IgD-negative memory B cell (primary cell): Measurements from ENCODE around the gene CLEC2A. TPM values are rescaled to one million over a fixed set of nuclear protein-coding genes. Genes with fewer than 3 reads are reported as not detected.

ENCODE experiments used
- H3K27ac Mint-ChIP-seq, 3 donors: one replicate each; pipeline ENCODE4 v1.8.0; 2020 to 2022; ENCODE audit warnings: mild to moderate bottlenecking in 3 of 3, mixed read lengths in 3 of 3, moderate library complexity in 1 of 3
- H3K27me3 Mint-ChIP-seq: one replicate; pipeline ENCODE4 v1.8.0; 2021; ENCODE audit warnings: mixed read lengths
- H3K36me3 Mint-ChIP-seq: one replicate; pipeline ENCODE4 v1.8.0; 2020; ENCODE audit warnings: mild to moderate bottlenecking, mixed read lengths
- H3K4me1 Mint-ChIP-seq, 3 donors: one replicate each; pipeline ENCODE4 v1.8.0; 2020 to 2022; ENCODE audit warnings: mixed read lengths in 3 of 3, mild to moderate bottlenecking in 1 of 3
- H3K4me3 Mint-ChIP-seq, 4 donors: one replicate each; pipeline ENCODE4 v1.8.0; 2020 to 2022; ENCODE audit warnings: mild to moderate bottlenecking in 4 of 4, mixed read lengths in 4 of 4, moderate library complexity in 3 of 4
- H3K9me3 Mint-ChIP-seq, 3 donors: one replicate each; pipeline ENCODE4 v1.8.0; 2020 to 2021; ENCODE audit warnings: mixed read lengths in 3 of 3, mild to moderate bottlenecking in 1 of 3
- polyA plus RNA-seq: library from polyadenylated mRNA; unstranded; fragments of 300-500 nt; fragmentation: Illumina TruSeq; gene quantifications from one replicate; pipeline ENCODE4 v1.2.3, GENCODE V29; 2021

The CLEC2A gene
- polyA plus RNA-seq, 1 donor from 2014 or later: not detected

GRCh38 chr12:9919443-9919842, 12.7 kb downstream of the CLEC2A start:
- Mint-ChIP-seq H3K9me3 (no peaks in the 10 kb centered on the region), H3K27me3 (peaks cover 13% of the 10 kb centered on the region), H3K4me3 (no peak overlapping the region), H3K36me3 (no peaks in the 10 kb centered on the region), H3K4me1 (peaks cover 0 to 4% (median 0%) of the 10 kb centered on the region in 3 donors), H3K27ac (no peak overlapping the region)

- H3K27ac Mint-ChIP-seq: no peak overlapping the region
- peaks cover 3 to 14% (median 13%) of the 10 kb centered on the region in 3 donors for H3K9me3 Mint-ChIP-seq
- no peaks in the 10 kb centered on the region for H3K4me1 Mint-ChIP-seq
- peaks cover 2% of the 10 kb centered on the region for H3K36me3 Mint-ChIP-seq
- no peak overlapping the region for H3K4me3 Mint-ChIP-seq
- peaks cover 6% of the 10 kb centered on the region for H3K27me3 Mint-ChIP-seq
Observed at GRCh38 chr12:9911708-9912107, 20.5 kb downstream of the CLEC2A start.

- peaks cover 2% of the 10 kb centered on the region for H3K36me3 Mint-ChIP-seq
- peaks cover 3 to 14% (median 13%) of the 10 kb centered on the region in 3 donors for H3K9me3 Mint-ChIP-seq
- H3K27me3 Mint-ChIP-seq: peaks cover 4% of the 10 kb centered on the region
- no peaks in the 10 kb centered on the region for H3K4me1 Mint-ChIP-seq
- H3K4me3 Mint-ChIP-seq: no peak overlapping the region
- H3K27ac Mint-ChIP-seq: no peak overlapping the region
Observed at GRCh38 chr12:9910716-9911421, 21.3 kb downstream of the CLEC2A start.

- Mint-ChIP-seq H3K4me1 (no peaks in the 10 kb centered on the region), H3K36me3 (peaks cover 2% of the 10 kb centered on the region), H3K27me3 (peaks cover 4% of the 10 kb centered on the region), H3K9me3 (peaks cover 3 to 14% (median 13%) of the 10 kb centered on the region in 3 donors), H3K27ac (no peak overlapping the region), H3K4me3 (no peak overlapping the region)
Observed at GRCh38 chr12:9909724-9910123, 22.4 kb downstream of the CLEC2A start.

GRCh38 chr12:9908350-9908749, 23.8 kb downstream of the CLEC2A start:
- Mint-ChIP-seq H3K27ac (no peak overlapping the region), H3K27me3 (no peaks in the 10 kb centered on the region), H3K4me1 (no peaks in the 10 kb centered on the region), H3K9me3 (peaks cover 5 to 16% (median 14%) of the 10 kb centered on the region in 3 donors), H3K4me3 (no peak overlapping the region), H3K36me3 (peaks cover 2% of the 10 kb centered on the region)

GRCh38 chr12:9907769-9908168, 24.4 kb downstream of the CLEC2A start:
- Mint-ChIP-seq H3K9me3 (peaks cover 6 to 20% (median 20%) of the 10 kb centered on the region in 3 donors), H3K4me3 (no peak overlapping the region), H3K27ac (no peak overlapping the region), H3K36me3 (peaks cover 2% of the 10 kb centered on the region), H3K4me1 (no peaks in the 10 kb centered on the region), H3K27me3 (no peaks in the 10 kb centered on the region)

- Mint-ChIP-seq H3K36me3 (peaks cover 2% of the 10 kb centered on the region), H3K9me3 (peaks cover 9 to 25% (median 20%) of the 10 kb centered on the region in 3 donors), H3K4me3 (no peak overlapping the region), H3K4me1 (no peaks in the 10 kb centered on the region), H3K27ac (peak overlapping the region in 1 of 3 donors; percentile 75), H3K27me3 (no peaks in the 10 kb centered on the region)
Observed at GRCh38 chr12:9906873-9907272, 25.3 kb downstream of the CLEC2A start.

GRCh38 chr12:9902539-9903228, 29.5 kb downstream of the CLEC2A start:
- Mint-ChIP-seq H3K27ac (no peak overlapping the region), H3K4me1 (no peaks in the 10 kb centered on the region), H3K4me3 (no peak overlapping the region), H3K9me3 (peaks cover 10 to 15% (median 14%) of the 10 kb centered on the region in 3 donors), H3K36me3 (no peaks in the 10 kb centered on the region), H3K27me3 (peaks cover 2% of the 10 kb centered on the region)

- Mint-ChIP-seq H3K4me1 (no peaks in the 10 kb centered on the region), H3K4me3 (no peak overlapping the region), H3K27me3 (peaks cover 2% of the 10 kb centered on the region), H3K9me3 (peaks cover 10 to 15% (median 14%) of the 10 kb centered on the region in 3 donors), H3K36me3 (no peaks in the 10 kb centered on the region), H3K27ac (no peak overlapping the region)
Observed at GRCh38 chr12:9900930-9901329, 31.2 kb downstream of the CLEC2A start.

- peaks cover 12 to 15% (median 14%) of the 10 kb centered on the region in 3 donors for H3K9me3 Mint-ChIP-seq
- H3K4me3 Mint-ChIP-seq: no peak overlapping the region
- H3K4me1 Mint-ChIP-seq: no peaks in the 10 kb centered on the region
- no peak overlapping the region for H3K27ac Mint-ChIP-seq
- peaks cover 4% of the 10 kb centered on the region for H3K27me3 Mint-ChIP-seq
- no peaks in the 10 kb centered on the region for H3K36me3 Mint-ChIP-seq
Observed at GRCh38 chr12:9899209-9899608, 33.0 kb downstream of the CLEC2A start.

- H3K9me3 Mint-ChIP-seq: peaks cover 5 to 7% (median 6%) of the 10 kb centered on the region in 3 donors
- H3K4me3 Mint-ChIP-seq: no peak overlapping the region
- H3K4me1 Mint-ChIP-seq: no peaks in the 10 kb centered on the region
- no peak overlapping the region for H3K27ac Mint-ChIP-seq
- H3K36me3 Mint-ChIP-seq: no peaks in the 10 kb centered on the region
- peaks cover 7% of the 10 kb centered on the region for H3K27me3 Mint-ChIP-seq
Observed at GRCh38 chr12:9897535-9897934, 34.6 kb downstream of the CLEC2A start.

- H3K36me3 Mint-ChIP-seq: no peaks in the 10 kb centered on the region
- no peak overlapping the region for H3K4me3 Mint-ChIP-seq
- peaks cover 7% of the 10 kb centered on the region for H3K27me3 Mint-ChIP-seq
- no peak overlapping the region for H3K27ac Mint-ChIP-seq
- H3K9me3 Mint-ChIP-seq: peaks cover 0 to 1% (median 0%) of the 10 kb centered on the region in 3 donors
- H3K4me1 Mint-ChIP-seq: no peaks in the 10 kb centered on the region
Observed at GRCh38 chr12:9895215-9895971, 36.8 kb downstream of the CLEC2A start.

GRCh38 chr12:9888665-9889273, 43.4 kb downstream of the CLEC2A start:
- H3K27ac Mint-ChIP-seq: no peak overlapping the region
- H3K9me3 Mint-ChIP-seq: peaks cover 0 to 1% (median 0%) of the 10 kb centered on the region in 3 donors
- H3K4me1 Mint-ChIP-seq: peaks cover 0 to 2% (median 0%) of the 10 kb centered on the region in 3 donors
- H3K27me3 Mint-ChIP-seq: no peaks in the 10 kb centered on the region
- no peak overlapping the region for H3K4me3 Mint-ChIP-seq
- H3K36me3 Mint-ChIP-seq: peaks cover 2% of the 10 kb centered on the region

- H3K4me1 Mint-ChIP-seq: peaks cover 0 to 2% (median 0%) of the 10 kb centered on the region in 3 donors
- no peak overlapping the region for H3K27ac Mint-ChIP-seq
- H3K36me3 Mint-ChIP-seq: peaks cover 2% of the 10 kb centered on the region
- no peaks in the 10 kb centered on the region for H3K27me3 Mint-ChIP-seq
- peaks cover 0 to 1% (median 0%) of the 10 kb centered on the region in 3 donors for H3K9me3 Mint-ChIP-seq
- H3K4me3 Mint-ChIP-seq: no peak overlapping the region
Observed at GRCh38 chr12:9883175-9883574, 49.0 kb downstream of the CLEC2A start.

- peaks cover 0 to under 1% (median 0%) of the 10 kb centered on the region in 3 donors for H3K9me3 Mint-ChIP-seq
- H3K27me3 Mint-ChIP-seq: no peaks in the 10 kb centered on the region
- H3K27ac Mint-ChIP-seq: no peak overlapping the region
- no peak overlapping the region for H3K4me3 Mint-ChIP-seq
- peaks cover 0 to 2% (median 0%) of the 10 kb centered on the region in 3 donors for H3K4me1 Mint-ChIP-seq
- H3K36me3 Mint-ChIP-seq: peaks cover 2% of the 10 kb centered on the region
Observed at GRCh38 chr12:9881988-9882387, 50.2 kb downstream of the CLEC2A start.
